Ovary (tissue), 9 donors: ENCODE measurements around the gene NABP1. TPM values are rescaled to one million over a fixed set of nuclear protein-coding genes. Genes with fewer than 3 reads are reported as not detected.

Experiments
- DNase-seq, 5 donors: peaks; one replicate each; pipeline ENCODE4 v3.0.0-alpha.2; 2019 to 2020
- H3K27ac ChIP-seq, 2 donors: fragments of 200-600 bp; one replicate each; pipeline versions ENCODE4 v1.5.1 to v1.8.0; 2019 to 2022
- H3K27me3 ChIP-seq: fragments of 200-600 bp; one replicate; pipeline ENCODE4 v1.8.0; 2022
- H3K36me3 ChIP-seq: fragments of 200-600 bp; sonication (generic); one replicate; pipeline ENCODE4 v1.5.1; 2019
- H3K4me1 ChIP-seq: one replicate; pipeline ENCODE4 v1.8.1; 2013; ENCODE audit warnings: mild to moderate bottlenecking, moderate library complexity; ENCODE audit not compliant: insufficient read depth
- H3K4me3 ChIP-seq: fragments of 200-600 bp; sonication (generic); one replicate; pipeline ENCODE4 v1.5.1; 2017
- H3K9me3 ChIP-seq, 2 donors: fragments of 200-600 bp in 1 of 2; sonication (generic) in 1 of 2; one replicate each; pipeline versions ENCODE4 v1.5.1 to v1.8.1; 2013 to 2019; ENCODE audit warnings: mild to moderate bottlenecking in 1 of 2, moderate library complexity in 1 of 2
- CTCF ChIP-seq, 3 donors: fragments of 450-650 bp in 2 of 3; fragments of 200-600 bp in 1 of 3; IDR thresholded peaks; one replicate each; pipeline versions ENCODE4 v1.5.1 to v1.8.0; 2016 to 2022; ENCODE audit warnings: antibody characterized with exemption in 3 of 3, mild to moderate bottlenecking in 1 of 3
- EP300 ChIP-seq: sonication (generic); formaldehyde crosslinking; IDR thresholded peaks from one replicate; pipeline ENCODE4 v1.6.1; 2017; ENCODE audit warnings: antibody characterized with exemption
- POLR2A ChIP-seq: fragments of 450-650 bp; IDR thresholded peaks from one replicate; pipeline ENCODE4 v1.6.1; 2017; ENCODE audit warnings: antibody characterized with exemption, mild to moderate bottlenecking, moderate library complexity
- WGBS, 3 donors: extraction: QIAGEN DNeasy Blood & Tissue Kit in 1 of 3; methylation state at CpG; one replicate each; pipeline versions ENCODE4 v1.1.5 to v1.1.7; 2013 to 2017; 5-methylcytosine and 5-hydroxymethylcytosine counted together
- intact Hi-C, 4 donors: fragments of 100-400 bp; cut with DNase I; formaldehyde crosslinking; loops; one replicate each; pipeline versions ENCODE4 v1.11.0 to v1.15.1; 2022 to 2023
- polyA plus RNA-seq, 2 donors: library from polyadenylated mRNA; stranded (reverse); fragments of 200-250 nt in 1 of 2; fragments of 350-450 nt in 1 of 2; fragmentation: Illumina TruSeq in 1 of 2; extraction: RNeasy Lipid Tissue Mini Kit (QIAGEN cat#74804) in 1 of 2; gene quantifications; one replicate each; pipeline ENCODE4 v1.2.3, GENCODE V29; 2013 to 2014
- total RNA-seq, 7 donors: library from RNA; depleted of rRNA in 2 of 7; stranded (reverse); fragments of >200 nt in 2 of 7; fragmentation: NEBNext Ultra II Directional in 3 of 7; extraction: Animal tissue kit (Norgen Biotek cat#: 25700) in 3 of 7; gene quantifications; one replicate each; pipeline versions ENCODE4 v1.1.0 to v1.2.4, GENCODE V29; 2016 to 2023
- donor health status: DM: no; HTN: no; CAD: no; lungs with moderate emphysema.
- donor health status: DM: no; HTN: no; CAD: no.
- donor health status: Bipolar disorder and iron deficiency.
- donor health status: DM: yes; HTN: yes; CAD: no.
- donor health status: DM: no; HTN: no; CAD: no.
- donor health status: DM: yes; HTN: yes; CAD: no.

Gene NABP1
- total and polyA plus RNA-seq, 9 donors: 5.3 to 19.1 (median 13.4) TPM

GRCh38 chr2:191661097-191661924 lies 16.6 kb upstream of the NABP1 start:
- no peaks in the 10 kb centered on the region for H3K36me3 ChIP-seq
- no peak overlapping the region for H3K27ac ChIP-seq
- no peaks in the 10 kb centered on the region for H3K27me3 ChIP-seq
- H3K4me1 ChIP-seq: no peaks in the 10 kb centered on the region
- no peak for DNase-seq
- H3K4me3 ChIP-seq: no peak overlapping the region
- TF ChIP-seq POLR2A (no peak), EP300 (no peak), CTCF (IDR thresholded peaks at IDR 0.05) (no peak)
- no peaks in the 10 kb centered on the region for H3K9me3 ChIP-seq
- WGBS, 3 donors: 81 to 91% (median 84%) methylated on average over 2 of the region's 2 CpGs
- intact Hi-C loops: no loop called here

GRCh38 chr2:191664823-191665677 lies 12.9 kb upstream of the NABP1 start:
- no peak for DNase-seq
- TF ChIP-seq CTCF (IDR thresholded peaks at IDR 0.05) (no peak), POLR2A (no peak), EP300 (no peak)
- Histone ChIP-seq H3K4me3 (no peak overlapping the region), H3K27me3 (no peaks in the 10 kb centered on the region), H3K4me1 (no peaks in the 10 kb centered on the region), H3K27ac (no peak overlapping the region), H3K36me3 (no peaks in the 10 kb centered on the region), H3K9me3 (no peaks in the 10 kb centered on the region)
- intact Hi-C loops: no loop called here

GRCh38 chr2:191666226-191666625 lies 11.7 kb upstream of the NABP1 start:
- Histone ChIP-seq H3K4me3 (no peak overlapping the region), H3K27me3 (no peaks in the 10 kb centered on the region), H3K4me1 (no peaks in the 10 kb centered on the region), H3K27ac (no peak overlapping the region), H3K9me3 (no peaks in the 10 kb centered on the region), H3K36me3 (no peaks in the 10 kb centered on the region)
- DNase-seq: no peak
- intact Hi-C loops: no loop called here
- TF ChIP-seq POLR2A (no peak), CTCF (IDR thresholded peaks at IDR 0.05) (no peak), EP300 (no peak)
- 76 to 79% (median 78%) methylated on average over 4 of the region's 4 CpGs for WGBS, 3 donors

- Histone ChIP-seq H3K27me3 (no peaks in the 10 kb centered on the region), H3K9me3 (no peaks in the 10 kb centered on the region), H3K4me1 (no peaks in the 10 kb centered on the region), H3K27ac (no peak overlapping the region), H3K36me3 (no peaks in the 10 kb centered on the region), H3K4me3 (no peak overlapping the region)
- TF ChIP-seq CTCF (IDR thresholded peaks at IDR 0.05) (no peak), POLR2A (no peak), EP300 (no peak)
- intact Hi-C loops: no loop called here
- no peak for DNase-seq
- WGBS, 3 donors: 52 to 60% (median 55%) methylated on average over 3 of the region's 3 CpGs
Measured at GRCh38 chr2:191666732-191667131, 11.2 kb upstream of the NABP1 start.
